DMS79 treated with DMSO at 0.1 percent for 48 hours (cell line): ENCODE measurements around the gene LCAT.
"Not testable (repeated sequence)": the region's sequence is repeated elsewhere in the genome, so short reads cannot be mapped to it uniquely, and the experiment has no call there.

Source experiments
- DNase-seq: peaks from one replicate; lab custom pipeline; 2025; lab: John Stamatoyannopoulos, UW

Gene LCAT

DNA sequence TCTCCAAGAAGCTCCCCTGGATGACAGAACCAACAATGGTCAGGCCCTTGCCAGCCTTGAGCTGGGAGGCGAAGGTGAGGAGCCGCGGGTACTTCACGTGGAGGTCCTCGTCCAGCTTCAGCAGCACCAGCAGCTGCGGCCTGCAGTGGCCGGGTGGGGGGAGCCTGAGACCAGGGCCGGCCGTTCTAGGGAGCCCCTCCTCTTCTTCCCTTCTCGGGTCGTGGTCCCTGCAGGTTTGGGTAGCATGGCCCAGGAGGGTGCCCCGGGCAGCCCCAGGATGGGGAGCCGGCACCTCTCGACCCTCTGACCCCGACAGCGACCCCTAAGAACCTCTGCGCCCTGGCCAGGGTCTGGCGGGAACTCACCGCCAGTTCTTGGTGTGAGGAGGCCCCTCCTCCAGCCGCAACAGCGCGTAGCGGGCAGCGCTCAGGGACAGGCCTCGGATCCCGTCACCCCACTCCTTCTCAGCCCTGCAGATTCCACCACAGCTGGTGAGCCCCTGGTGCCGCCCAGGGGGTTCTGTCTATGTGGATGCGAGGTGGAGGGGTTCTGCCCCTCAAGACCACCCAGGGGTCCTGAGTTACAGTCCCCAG lies 3.1 kb upstream of the LCAT start:
- no peak for DNase-seq

DNA sequence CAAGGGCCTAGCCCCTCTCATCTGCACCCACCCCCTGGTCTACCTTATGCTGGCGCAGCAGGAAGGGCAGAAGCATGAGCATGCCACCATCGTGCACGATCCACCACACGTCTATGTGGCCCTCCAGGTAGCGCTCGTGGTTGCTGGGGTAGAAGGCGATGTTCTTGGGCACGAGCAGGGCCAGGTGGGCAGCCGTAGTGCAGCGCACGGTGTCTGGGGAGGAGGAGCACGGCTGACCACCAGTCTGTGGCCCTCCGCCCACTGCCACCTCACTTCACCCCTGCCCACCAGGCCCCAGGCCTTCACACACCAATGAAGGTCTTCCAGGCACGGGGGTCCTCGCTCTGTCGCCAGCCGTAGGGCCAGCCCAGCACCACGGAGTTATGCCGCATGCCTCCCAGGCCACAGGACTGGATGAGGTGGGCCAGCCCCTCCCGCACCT lies 2.2 kb upstream of the LCAT start:
- no peak for DNase-seq

DNA sequence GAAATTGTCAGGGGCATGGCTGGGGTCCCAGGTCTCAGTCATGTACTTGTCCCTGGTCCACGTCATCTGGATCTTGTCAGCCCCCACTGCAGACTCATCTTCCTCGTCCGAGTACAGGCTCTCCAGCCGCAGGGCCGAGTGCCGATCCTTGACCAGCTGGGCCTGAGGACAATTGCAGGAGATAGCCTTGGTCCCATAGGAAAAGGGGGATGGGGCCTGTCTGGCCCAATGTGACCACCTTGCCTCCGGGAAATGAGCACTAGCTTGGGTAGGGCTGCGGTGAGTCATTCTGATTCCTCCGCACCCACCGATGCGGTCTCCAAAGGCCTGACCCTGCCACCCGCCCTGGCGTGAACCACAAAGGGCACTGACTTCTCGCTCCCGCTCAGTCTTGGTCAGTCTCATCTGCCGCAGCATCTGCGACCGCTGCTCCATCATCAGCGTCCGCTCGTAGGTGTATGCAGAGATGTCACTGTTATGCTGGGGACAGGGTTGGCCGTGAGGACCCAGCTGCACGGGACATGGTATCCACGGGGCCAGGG lies 1.5 kb upstream of the LCAT start:
- no peak for DNase-seq

DNA sequence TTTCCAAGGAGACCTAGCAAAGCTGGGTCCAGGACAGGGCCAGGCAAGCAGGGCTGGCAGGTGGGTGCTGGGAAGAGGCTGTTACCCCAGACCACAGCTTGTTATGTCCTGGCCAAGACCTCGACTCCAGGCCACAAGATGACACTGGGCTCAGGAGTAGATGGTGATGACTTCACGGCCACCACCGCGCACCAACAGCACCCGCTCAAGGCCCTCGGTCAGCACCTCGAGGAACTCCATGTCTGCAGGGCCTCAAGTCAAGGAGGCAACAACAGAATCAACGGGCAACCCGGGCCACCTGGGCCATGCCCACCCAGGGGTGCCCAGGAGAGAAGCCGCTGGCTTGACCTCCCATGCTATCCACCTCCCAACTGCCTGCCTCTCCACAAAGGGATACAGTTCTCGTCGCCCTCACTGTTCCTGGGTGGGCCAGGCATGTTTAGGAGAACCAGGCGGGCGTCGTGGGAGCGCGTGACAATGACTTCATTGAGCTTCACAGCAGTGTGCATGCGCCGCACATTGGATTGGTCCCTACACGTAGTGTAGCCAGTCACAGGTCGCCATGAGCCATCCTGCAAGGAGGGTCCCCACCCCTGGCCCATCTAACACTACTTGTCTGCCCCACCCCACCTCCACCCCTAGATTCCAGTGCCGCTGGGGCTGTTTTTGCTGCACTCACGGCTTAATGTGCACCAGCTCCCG lies 921 bp upstream of the LCAT start:
- no peak for DNase-seq

DNA sequence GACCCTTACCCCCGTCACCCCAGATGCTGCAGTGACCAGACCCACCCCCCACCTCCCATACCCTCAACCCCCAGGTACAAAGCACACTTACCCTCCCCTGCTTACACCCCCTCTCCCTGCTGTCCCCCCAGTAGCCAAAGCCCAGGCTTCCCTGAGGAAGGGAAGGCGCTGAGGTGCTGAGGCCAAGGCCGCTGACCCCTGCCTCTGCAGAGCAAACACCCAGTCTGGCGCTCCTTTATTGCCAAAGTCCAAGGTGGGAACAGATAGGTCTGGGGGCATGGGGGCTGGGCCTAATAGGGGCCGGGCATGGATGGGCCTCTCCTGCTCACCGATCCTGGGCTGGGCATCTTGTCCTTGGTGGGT lies 683 bp downstream of the LCAT start:
- DNase-seq = no peak

DNA sequence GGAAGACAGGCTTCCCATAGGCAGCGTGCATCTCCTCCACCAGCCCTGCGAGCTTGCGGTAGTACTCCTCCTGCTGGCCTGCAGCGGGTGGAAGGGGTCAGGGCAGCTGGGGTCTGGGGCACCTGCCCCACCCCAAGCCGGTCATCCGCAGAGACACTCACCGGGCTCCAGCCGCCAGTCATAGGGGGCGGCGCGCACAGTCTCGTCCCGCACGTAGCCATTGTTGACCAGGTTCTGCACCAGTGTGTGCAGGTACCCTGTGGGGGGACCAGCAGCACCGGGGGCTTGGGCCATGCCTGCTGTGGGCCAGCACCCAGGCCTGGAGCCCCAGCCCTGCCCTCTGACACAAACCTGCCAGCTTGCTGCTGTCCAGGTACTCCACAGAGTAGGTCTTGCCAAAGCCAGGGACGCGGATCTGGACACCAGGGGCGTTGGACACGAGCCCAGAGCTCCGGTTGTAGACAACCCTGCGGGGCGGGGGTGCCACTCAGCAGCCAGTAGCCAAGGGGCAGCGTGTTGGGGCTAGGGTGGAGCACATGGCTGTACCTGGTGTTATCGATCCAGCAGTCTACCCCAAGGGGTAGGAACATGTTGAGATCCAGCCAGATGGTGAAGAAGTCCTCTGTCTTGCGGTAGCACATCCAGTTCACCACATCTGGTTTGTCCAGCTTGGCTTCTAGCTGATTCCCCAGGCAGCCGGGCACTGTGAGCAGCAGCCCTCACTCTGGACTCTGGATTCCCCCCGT lies 1.2 kb downstream of the LCAT start:
- no peak for DNase-seq

DNA sequence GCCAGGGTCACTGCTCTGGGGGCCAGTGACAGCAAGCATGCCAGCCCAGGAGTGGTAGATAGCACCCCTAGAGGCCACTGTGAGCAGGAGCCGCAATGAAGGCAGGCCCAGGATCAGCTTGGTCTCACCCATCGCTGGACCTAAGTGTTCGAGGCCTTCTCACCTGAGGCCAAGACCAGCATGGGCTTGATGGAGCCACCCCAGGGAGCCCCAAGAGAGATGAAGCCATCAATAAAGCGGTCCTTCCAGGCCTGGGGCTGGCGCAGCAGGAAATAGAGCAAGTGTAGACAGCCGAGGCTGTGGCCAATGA lies 1.8 kb downstream of the LCAT start:
- DNase-seq = no peak

DNA sequence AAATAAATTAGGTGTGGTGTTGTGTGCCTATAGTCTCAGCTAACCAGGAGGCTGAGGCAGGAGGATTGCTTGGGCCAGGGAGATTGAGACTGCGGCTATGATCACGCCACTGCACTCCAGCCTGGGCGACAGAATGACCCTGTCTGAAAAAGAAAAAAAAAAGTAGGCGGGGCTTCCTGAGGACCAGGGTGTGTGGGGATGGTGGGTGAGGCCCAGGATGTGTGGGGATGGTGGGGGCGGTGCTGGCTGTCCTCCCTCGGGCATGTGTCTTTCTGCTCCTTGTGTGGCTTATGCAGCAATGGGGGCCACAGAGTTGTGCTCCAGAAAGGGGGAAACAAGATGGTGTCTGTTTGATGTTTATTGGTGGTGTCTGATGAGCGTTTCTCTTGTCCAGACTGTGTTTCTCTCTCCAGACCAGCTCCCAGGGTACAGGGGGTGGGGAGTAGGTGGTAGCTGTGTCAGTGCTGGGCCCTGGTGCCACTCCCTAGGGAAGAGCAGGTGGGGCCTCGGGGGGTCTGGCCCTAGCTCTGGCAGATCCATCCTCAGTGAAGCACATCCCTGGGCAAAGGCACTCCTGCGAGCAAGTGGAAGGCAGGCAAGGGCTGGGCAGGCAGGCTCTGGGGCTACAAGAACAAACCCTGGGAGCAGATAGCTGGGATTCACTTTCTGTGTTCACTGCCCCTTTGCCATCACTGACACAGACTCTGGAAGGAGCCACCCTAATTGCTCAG lies 2.3 kb downstream of the LCAT start:
- no peak for DNase-seq

DNA sequence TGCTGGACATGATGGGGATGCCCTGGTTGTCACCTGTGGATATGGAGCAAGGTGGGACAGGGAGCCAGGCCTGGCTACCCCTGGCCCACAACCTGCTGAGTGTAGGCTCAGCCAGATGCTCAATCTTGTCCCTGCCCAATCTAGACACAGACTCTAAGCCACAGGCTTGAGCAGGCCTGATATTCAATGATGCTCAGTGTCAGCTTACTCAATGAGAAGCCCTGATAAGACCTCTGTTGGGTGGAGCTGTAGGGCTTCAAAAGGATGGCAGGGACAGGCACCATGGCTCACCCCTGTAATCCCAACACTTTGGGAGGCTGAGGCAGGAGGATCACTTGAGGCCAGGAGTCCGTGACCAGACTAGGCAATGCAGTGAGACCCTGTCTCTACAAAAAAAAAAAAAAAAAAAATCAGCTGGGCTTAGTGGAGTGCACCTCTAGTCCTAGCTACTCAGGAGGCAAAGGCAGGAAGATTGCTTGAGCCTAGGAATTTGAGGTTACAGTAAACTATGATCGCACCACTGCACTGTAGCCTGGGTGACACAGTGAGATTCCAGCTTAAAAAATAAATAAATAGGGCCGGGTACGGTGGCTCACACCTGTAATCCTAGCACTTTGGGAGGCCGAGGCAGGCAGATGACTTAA lies 3.4 kb downstream of the LCAT start:
- no peak for DNase-seq

DNA sequence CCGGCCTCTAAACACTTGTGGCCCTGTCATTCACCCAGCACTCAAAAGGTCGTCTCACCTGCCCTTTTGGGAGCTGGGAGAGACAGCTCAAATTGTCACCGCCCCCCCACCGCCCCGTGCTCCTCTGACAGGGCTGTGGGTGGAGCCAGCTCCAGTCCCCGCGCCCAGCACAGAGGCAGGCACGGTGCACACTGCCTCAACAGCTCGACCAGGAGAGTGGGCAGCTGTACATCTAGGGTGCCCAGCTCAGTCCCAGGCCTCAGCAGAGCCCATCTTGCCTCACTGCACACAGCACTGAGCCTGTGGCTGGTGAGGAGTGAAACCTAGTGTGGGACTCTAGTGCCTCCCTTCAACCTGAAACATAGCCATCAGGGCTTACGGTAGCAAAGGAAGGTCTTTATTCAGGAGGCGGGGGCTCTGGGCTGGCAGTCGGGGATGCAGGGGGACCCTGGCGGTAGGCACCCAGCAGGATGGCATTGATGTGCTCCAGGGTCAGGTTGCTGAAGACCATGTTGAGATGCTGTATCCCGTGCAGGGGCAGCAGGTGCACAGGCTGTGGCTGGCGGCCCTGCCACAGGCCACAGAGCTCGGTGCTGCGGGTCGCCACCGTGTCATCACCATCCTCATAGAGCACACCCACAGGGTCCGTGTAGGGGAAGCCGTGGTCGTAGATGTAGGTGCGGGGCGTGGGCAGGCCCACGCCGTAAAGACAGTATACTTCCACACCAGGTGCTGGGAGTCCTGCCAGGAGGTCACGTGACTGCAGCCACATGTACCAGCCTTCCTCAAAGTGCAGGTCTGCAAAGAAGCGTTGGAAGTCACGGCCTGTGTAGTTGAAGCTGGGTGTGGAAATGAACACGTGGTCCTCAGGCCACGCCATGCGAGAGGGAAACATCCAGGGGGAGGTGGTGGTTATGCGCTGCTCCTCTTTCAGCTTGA lies 4.1 kb downstream of the LCAT start:
- no peak for DNase-seq

DNA sequence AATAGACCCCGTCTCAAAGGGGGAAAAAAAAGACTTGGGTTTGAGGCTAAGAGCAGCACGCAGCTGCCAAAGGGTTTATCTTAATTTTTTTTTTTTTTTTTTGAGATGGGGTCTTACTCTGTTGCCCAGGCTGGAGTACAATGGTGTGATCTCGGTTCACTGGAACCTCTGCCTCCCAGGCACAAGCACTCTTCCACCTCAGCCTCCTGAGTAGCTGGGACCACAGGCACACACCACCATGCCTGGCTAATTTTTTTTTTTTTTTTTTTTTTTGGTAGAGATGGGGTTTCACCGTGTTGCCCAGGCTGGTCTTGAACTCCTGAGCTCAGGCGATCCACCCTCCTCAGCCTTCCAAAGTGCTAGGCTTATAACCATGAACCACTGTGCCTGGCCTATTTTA lies 6.2 kb downstream of the LCAT start:
- DNase-seq = not testable (repeated sequence)

DNA sequence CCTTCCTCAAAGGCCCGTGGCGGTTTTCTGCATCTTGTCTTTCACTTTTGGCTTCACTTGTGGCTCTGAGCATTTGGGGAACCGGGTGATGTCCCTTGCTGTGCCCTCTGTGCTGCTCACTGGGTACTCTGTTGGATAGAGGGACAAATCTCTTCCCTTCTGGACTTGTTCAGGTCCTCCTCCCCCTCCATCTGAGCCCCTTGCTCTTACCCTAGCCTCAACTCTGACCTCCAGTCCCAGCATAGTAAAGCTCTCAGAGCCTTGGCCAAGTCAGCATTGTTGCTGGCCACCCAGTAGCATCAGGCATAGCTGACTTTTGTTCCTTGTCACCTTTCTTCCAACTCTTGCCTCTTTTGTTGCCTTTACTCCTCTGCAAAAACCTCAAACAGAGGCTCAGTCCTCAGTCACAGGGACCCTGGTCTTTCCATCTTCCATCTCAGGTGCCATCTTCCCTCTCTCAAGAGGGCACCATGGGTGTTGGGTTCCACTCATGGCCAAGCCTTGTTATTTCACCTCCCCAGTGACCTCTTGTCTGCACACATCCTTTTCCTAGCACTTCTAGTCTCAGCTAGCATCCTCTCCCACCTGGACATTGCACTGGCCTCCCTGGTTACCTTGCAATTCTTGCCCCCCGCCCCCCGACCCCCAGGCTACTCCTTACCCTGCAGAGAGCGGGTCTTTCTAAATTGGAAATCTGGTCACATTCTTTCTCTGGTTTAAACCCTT lies 6.9 kb downstream of the LCAT start:
- no peak for DNase-seq

DNA sequence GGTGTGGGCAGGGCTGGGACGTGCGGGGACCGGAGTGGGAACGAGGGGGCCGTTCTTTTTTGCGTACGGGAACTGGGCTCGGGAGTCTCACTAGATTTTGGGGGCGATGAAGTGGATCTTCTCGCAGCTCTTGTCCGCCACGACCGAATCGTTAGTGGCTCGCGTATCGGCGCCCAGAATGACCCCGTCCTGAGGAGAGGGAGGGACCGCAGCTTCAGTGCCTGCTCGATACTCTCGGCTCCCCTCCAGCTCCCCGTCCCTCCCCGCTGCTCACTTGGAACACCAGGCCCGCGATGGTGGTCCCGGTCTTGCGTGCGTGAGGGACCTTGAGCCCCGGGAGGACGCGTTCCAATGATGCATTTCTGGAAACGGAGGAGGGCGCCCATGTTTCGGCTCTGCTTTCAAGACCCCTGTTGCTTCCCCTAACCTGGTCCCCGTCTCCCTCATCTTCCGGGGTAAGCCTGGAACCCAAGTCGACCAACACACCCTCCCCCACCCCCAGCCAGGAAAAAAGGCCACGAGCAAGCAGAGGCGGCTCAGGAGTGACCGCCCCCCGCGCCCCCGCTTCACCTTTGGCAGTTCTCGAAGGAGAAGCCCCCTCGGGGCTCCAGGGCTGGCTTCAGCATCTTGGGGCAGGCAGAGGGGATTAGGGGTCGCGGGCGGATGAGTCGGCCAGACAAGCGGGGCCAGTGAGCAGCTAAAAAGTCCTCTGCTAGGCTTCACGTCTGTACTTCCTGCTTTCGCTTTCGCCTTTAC lies 7.6 kb downstream of the LCAT start, which contains the start of gene PSMB10:
Gene PSMB10 (minus strand): TSS at position 727 of the 756 bp plus-strand sequence. CDS start 101 bp downstream, at position 626.
- peak; percentile 6 for DNase-seq

DNA sequence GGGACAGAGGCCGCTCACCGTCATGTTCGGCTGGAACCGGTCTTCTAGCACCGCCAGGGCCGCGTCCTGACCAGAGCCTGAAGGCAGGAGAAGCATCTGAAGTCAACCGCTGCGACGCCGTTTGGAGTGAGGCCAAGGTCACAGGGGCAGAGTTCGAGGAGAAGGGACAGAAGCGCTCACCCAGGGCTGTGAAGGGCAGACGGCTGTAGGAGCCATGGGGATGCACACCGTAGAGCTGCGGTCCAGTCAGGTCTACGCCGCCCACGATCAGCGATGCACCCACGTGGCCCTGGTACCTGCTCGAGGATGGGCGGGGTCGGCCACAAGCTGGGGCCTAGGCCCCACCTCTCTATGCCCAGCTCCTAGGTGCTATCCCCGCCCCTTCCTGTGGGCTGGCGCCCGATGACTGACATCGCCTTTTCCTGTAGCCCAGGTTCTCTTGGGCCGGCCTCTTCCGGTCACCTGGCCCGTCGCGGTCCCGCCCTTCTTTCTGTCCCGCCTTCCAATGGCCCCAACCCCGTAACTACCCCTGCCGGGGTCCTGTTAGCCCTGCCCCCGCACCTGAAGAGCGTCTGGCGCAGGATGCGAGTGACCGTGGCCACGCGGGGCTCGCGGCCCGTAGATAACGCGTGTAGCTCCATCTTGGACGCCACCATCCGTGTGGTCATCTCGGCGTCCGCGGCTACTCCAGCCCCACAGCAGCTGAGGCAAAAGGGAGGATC lies 8.4 kb downstream of the LCAT start:
- peak; percentile 88 for DNase-seq

DNA sequence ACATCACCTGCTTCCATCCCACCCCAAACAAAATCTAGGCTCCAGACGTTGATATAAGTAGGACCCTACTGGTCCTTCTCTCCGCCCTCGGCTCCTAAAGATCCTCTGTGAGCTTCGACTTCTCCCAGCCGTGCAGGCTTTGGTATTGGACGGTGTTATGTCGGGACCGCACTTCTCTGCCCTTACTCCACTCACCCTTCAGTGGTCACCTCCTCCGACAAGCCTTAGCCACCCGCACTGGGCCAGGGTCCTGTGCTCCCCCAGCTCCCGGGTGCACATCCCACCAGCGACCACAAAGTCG lies 8.9 kb downstream of the LCAT start:
- no peak for DNase-seq

DNA sequence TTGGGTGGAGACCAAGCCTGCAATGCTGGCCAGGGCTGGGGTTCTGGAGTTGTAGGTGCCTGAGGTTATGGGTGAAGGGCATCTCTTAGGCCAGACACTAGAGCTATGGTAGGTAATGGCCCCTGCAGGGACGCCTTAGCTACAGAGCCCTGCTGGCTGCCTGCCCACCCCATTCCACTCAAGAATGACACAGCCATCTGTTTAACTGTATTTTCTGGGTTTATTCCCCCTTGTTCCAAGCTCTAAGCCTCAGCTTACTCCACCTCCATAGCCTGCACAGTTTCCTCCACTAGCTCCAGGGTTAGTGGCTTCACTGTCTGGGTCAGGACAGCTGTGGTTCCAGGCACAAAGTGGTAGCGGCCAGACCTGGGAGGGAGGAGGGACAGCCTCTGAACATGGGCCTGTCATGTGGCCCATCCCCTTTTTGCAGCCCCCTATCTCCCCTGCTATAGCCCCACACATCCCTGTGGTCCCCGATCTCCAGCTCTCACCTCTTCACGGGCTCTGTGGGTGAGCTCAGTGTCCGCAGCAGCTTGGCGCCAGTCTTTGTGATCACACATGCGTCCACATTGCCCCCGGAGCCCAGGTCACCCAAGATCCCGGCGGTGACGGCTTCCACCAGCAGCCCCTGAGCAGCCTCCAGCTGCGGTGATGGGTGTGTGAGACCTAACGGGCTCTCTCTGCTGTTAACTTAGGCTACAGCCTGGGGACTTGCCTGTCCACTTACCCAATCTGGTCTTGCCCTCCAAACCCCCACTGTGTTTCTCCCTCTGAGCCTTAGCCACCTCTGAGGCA lies 9.4 kb downstream of the LCAT start:
- no peak for DNase-seq

DNA sequence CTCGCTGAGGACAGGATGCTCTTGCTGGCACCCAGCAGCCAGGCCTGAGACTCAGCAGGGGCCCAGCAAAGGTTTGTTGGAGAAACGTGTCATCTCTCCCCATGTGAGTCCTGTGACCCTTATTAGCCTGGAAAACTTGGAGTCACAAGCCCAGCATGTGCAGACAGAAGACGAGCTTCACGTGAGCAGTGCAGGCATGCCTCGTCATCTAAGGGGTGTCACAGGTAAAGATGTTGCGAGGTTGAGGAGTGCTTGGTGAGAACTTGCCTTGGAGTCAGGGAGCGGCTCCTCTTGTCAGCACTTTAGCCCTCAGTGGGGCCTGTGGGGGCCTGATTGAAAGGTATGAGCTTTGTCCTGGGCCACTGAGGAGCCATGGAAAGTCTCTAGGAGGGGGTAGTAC lies 10.1 kb downstream of the LCAT start:
- DNase-seq = no peak

DNA sequence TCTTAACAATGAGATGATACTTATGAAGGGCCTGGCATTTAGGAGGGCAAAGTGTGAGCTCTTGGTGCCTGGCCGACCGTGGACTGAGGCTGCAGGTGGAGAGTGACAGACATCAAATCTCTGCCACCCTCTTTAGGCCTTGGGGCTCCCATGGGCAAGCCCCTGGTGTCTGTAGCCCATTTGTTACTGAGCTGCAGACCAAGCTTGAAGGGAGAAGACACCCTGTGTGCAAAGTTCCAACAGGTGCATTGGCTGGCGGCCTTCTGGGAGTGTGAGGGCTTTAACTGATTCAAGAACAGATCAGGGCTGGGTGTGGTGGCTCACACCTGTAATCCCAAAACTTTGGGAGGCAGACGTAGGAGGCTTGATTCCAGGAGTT lies 11.5 kb downstream of the LCAT start:
- DNase-seq = no peak
